Mononuclear cell (primary cell): ENCODE measurements around the gene RPS29. TPM values are rescaled to one million over a fixed set of nuclear protein-coding genes. Genes with fewer than 3 reads are reported as not detected.
"Not testable (repeated sequence)": the region's sequence is repeated elsewhere in the genome, so short reads cannot be mapped to it uniquely, and the experiment has no call there.

ENCODE experiments used
- H3K27me3 ChIP-seq: 2 replicates; pipeline ENCODE4 v1.6.0; 2011; ENCODE audit warnings: low read length, control low read depth; ENCODE audit not compliant: insufficient read depth
- H3K4me1 ChIP-seq: 2 replicates; pipeline ENCODE4 v1.5.1; 2011; ENCODE audit warnings: mild to moderate bottlenecking, low read length, control low read depth; ENCODE audit not compliant: insufficient read depth
- H3K4me3 ChIP-seq: 2 replicates; pipeline ENCODE4 v1.5.1; 2011; ENCODE audit warnings: mild to moderate bottlenecking, low read length, moderate library complexity
- H3K9me3 ChIP-seq: 2 replicates; pipeline ENCODE4 v1.5.1; 2011; ENCODE audit warnings: low read depth, mild to moderate bottlenecking, control low read depth, low read length
- total RNA-seq: library from RNA; depleted of rRNA; stranded (reverse); fragments of >200 nt; gene quantifications from one replicate; pipeline ENCODE4 v1.2.3, GENCODE V29; 2012

RPS29 gene
- total RNA-seq, 1 donor: 7,710 TPM

DNA sequence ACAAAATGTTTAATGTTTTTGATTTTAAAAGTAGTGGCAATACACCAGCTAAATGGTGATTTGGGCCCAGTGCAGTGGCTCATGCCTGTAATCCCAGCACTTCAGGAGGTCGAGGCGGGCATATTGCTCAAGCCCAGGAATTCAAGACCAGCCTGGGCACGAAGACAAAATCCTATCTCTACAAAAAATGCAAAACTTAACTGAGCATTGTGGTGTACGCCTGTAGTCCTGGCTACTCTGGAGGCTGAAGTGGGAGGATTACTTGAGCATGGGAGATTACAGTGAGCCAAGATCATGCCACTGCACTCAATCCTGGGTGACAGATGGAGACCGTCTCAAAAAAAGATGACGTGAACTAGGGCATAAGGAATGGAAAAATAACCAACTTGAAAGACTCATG lies 29.6 kb upstream of the RPS29 start:
- Histone ChIP-seq H3K9me3 (no peaks in the 10 kb centered on the region), H3K4me1 (peaks cover 25% of the 10 kb centered on the region), H3K4me3 (no peak overlapping the region), H3K27me3 (no peaks in the 10 kb centered on the region)

DNA sequence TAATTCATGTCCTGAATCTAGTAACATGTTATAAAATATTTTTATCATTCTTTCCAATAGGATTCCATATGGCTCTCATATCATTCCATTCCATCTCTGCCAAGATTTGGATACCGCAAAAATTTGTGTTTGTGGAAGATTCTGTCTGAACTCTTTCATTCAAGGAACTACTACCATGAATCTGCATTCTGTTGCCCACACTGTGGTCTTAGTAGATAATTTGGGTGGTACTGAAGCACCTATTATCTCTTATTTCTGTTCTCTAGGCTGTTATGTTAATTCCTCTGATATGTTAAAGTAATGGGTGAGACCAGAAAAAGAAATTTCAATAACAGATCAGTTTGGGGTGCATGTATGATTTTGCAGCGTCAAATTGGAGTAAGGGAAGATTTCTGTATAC lies 28.0 kb upstream of the RPS29 start:
- Histone ChIP-seq H3K4me1 (peaks cover 17% of the 10 kb centered on the region), H3K9me3 (no peaks in the 10 kb centered on the region), H3K4me3 (no peak overlapping the region), H3K27me3 (no peaks in the 10 kb centered on the region)

DNA sequence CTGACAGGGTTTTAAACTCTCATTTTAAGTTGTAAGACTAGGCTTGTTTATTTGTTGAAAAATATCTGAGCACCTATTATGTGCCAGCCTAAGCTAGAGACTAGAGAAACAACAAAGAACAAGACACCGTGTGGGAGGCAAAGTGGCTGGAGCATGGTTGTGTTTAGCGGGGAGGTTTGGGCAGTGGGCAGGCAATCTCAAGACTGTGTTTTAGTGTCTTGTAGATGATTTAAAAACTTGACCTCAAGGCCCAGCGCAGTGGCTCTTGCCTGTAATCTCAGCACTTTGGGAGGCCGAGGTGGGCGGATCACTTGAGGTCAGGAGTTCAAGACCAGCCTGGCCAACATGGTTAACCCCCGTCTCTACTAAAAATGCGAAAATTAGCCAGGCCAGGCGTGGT lies 26.5 kb upstream of the RPS29 start:
- peaks cover 2% of the 10 kb centered on the region for H3K4me1 ChIP-seq

GRCh38 chr14:49612251-49612650 lies 26.1 kb upstream of the RPS29 start:
- no peaks in the 10 kb centered on the region for H3K27me3 ChIP-seq
- no peaks in the 10 kb centered on the region for H3K4me1 ChIP-seq
- H3K9me3 ChIP-seq: no peaks in the 10 kb centered on the region
- no peak overlapping the region for H3K4me3 ChIP-seq

More for the DNA sequence above, 26.5 kb upstream of the RPS29 start:
- Histone ChIP-seq H3K27me3 (no peaks in the 10 kb centered on the region), H3K4me3 (no peak overlapping the region), H3K9me3 (no peaks in the 10 kb centered on the region)

DNA sequence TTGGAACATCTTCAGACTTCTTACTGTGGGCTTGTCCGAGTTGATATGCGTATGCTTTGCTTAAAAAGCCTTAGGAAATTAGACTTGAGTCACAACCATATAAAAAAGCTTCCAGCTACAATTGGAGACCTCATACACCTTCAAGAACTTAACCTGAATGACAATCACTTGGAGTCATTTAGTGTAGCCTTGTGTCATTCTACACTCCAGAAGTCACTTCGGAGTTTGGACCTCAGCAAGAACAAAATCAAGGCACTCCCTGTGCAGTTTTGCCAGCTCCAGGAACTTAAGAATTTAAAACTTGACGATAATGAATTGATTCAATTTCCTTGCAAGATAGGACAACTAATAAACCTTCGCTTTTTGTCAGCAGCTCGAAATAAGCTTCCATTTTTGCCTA lies 21.4 kb upstream of the RPS29 start:
- H3K4me3 ChIP-seq: no peak overlapping the region
- no peaks in the 10 kb centered on the region for H3K9me3 ChIP-seq
- H3K27me3 ChIP-seq: no peaks in the 10 kb centered on the region
- H3K4me1 ChIP-seq: no peaks in the 10 kb centered on the region

- Histone ChIP-seq H3K27me3 (no peaks in the 10 kb centered on the region), H3K4me3 (peak within 1 kb of the TSS; percentile 91), H3K4me1 (peaks cover 20% of the 10 kb centered on the region), H3K9me3 (no peaks in the 10 kb centered on the region)
Observed at GRCh38 chr14:49598485-49599300, 12.5 kb upstream of the RPS29 start, which contains the start of gene LRR1. TSS of gene LRR1 (plus strand) at chr14:49598940. CDS start at chr14:49599021, 81 bp downstream.

DNA sequence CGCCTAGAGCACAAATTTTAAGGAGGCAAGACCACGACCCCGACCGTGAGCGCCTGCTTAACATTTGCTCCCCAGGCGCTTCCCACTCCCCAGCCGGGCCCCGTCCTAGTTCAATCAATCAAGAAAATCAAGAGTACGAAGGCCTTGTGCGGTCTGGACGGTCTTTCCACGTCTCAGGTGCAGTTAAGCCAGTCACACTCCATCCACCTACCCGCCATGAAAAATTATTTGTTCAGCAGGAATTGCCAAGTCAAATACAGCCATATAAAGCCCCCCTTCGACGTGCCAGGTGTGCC lies 12.0 kb upstream of the RPS29 start:
- Histone ChIP-seq H3K4me1 (peaks cover 20% of the 10 kb centered on the region), H3K9me3 (no peaks in the 10 kb centered on the region), H3K27me3 (no peaks in the 10 kb centered on the region), H3K4me3 (peak overlapping the region; percentile 91)

DNA sequence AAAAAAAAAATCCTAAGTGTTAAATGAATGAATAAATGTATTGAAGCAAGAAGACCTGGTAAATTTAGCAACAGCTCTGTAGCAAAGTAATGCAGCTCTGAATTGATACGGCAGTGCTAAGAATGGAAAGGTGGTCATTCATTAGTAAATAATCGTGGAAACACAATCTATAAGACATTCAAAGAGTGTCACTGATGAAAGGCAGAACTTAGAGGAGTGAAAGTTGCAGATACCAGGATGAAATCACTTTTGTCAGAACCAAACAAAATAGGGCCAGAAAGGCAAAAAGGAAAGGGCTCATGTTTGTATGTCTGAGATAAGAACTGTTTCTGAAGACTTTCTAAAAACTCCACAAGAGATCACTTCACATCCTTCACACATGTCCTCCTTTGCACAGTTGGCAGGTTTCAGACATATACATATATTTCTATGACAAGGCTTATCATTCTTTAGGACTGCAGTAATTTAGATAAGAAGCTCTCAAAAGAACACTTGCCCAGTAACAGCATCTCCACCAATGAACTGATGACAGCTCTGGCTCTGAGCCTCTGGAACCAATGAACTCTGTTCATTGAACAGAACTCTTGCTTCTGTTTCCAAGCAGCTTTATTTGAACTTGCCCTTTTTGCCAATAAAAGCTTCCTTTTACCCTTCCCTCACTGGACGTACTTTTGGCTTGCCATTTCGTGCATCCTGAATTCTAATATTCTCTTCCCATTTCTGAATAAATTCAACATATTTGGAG lies 8.3 kb upstream of the RPS29 start:
- no peaks in the 10 kb centered on the region for H3K27me3 ChIP-seq
- peaks cover 14% of the 10 kb centered on the region for H3K4me1 ChIP-seq
- H3K4me3 ChIP-seq: no peak overlapping the region
- no peaks in the 10 kb centered on the region for H3K9me3 ChIP-seq

- Histone ChIP-seq H3K4me3 (no peak overlapping the region), H3K4me1 (peaks cover 11% of the 10 kb centered on the region), H3K9me3 (no peaks in the 10 kb centered on the region), H3K27me3 (no peaks in the 10 kb centered on the region)
Observed at GRCh38 chr14:49593016-49593415, 6.8 kb upstream of the RPS29 start.

DNA sequence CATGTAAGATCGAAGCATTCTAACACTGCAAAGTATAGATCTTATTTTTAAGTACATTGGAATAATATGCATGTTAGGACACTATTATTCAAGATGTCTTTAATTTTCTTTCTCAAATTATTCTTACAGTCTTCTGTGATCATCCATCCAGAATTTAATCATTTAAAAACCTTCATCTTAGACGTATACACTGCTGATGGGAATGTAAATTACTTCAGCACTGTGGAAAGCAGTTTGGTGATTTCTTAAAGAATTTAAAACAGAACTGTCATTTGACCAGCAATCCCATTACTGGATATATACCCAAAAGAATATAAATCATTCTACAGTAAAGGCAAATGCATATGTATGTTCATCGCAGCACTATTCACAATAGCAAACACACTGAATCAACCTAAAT lies 3.2 kb upstream of the RPS29 start:
- H3K9me3 ChIP-seq: no peaks in the 10 kb centered on the region
- no peak overlapping the region for H3K4me3 ChIP-seq
- no peaks in the 10 kb centered on the region for H3K27me3 ChIP-seq
- peaks cover 13% of the 10 kb centered on the region for H3K4me1 ChIP-seq

DNA sequence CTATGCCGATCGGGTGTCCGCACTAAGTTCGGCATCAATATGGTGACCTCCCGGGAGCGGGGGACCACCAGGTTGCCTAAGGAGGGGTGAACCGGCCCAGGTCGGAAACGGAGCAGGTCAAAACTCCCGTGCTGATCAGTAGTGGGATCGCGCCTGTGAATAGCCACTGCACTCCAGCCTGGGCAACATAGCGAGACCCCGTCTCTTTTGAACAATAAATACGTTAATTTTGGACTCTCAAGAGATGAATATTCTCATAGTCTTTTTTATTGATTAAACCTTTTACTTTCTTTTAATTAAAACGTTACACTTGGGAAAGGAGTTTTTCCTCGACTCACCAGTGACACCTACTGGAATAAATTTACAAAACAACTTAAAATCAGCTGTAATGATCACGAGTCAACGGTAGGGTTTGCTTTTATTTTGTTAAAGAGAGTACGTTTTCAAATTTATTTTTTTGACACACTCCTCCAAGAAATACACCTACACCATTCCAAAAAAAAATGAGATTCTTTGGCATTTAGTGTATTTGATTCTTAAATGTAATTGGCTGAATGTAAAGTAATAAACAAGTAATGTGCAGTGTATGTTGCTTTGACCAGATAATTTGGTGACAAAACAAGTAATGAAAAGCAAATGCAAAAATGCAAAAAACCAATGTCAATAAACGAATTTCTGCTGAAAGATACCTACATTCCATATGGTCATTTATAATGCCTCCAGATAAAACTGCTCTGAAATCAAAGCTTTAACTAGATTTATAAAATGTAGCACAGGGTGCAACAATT lies 687 bp upstream of the RPS29 start:
- H3K27me3 ChIP-seq: no peaks in the 10 kb centered on the region
- peaks cover 24% of the 10 kb centered on the region for H3K4me1 ChIP-seq
- no peaks in the 10 kb centered on the region for H3K9me3 ChIP-seq
- peak overlapping the region; percentile 98 for H3K4me3 ChIP-seq

GRCh38 chr14:49584981-49585640 lies 1.1 kb downstream of the RPS29 start:
- Histone ChIP-seq H3K4me3 (peak overlapping the region; percentile 98), H3K4me1 (peaks cover 28% of the 10 kb centered on the region)
- not testable (repeated sequence) for H3K27me3 ChIP-seq, H3K9me3 ChIP-seq

DNA sequence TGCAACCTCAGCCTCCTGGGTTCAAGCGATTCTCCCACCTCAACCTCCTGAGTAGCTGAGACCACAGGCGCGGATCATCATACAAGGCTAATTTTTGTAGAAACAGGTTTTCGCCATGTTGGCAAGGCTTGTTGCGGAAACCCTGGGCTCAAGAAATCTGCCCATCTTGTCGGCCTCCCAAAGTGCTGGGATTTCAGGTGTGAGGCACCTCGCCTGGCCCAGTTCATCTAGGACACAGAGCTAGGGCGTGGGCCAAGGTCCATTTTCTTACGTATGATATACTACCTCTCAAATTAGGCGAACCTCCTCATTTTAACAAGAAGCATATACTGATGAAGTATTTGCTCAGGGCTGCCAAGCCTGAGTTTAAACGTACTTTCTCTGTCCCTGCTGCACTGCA lies 2.1 kb downstream of the RPS29 start:
- H3K4me3 ChIP-seq: no peak overlapping the region
- H3K4me1 ChIP-seq: peaks cover 28% of the 10 kb centered on the region
- no peaks in the 10 kb centered on the region for H3K9me3 ChIP-seq

GRCh38 chr14:49583629-49584028 lies 2.6 kb downstream of the RPS29 start:
- Histone ChIP-seq H3K9me3 (no peaks in the 10 kb centered on the region), H3K4me3 (no peak overlapping the region), H3K4me1 (peaks cover 28% of the 10 kb centered on the region), H3K27me3 (no peaks in the 10 kb centered on the region)

More for the DNA sequence above, 2.1 kb downstream of the RPS29 start:
- no peaks in the 10 kb centered on the region for H3K27me3 ChIP-seq
